Sigmoid colon (tissue), 4 donors: Measurements from ENCODE around the gene IL16.

Source experiments
- CTCF ChIP-seq, 4 experiments: fragments of 450-650 bp in 3 of 4; fragments of 200-600 bp in 1 of 4; IDR thresholded peaks; one replicate each; pipeline ENCODE4 v1.5.1; 2016 to 2019; ENCODE audit warnings: antibody characterized with exemption in 4 of 4, mild to moderate bottlenecking in 3 of 4, moderate library complexity in 2 of 4
- POLR2A ChIP-seq, 2 donors: fragments of 450-650 bp; IDR thresholded peaks; one replicate each; pipeline ENCODE4 v1.6.1; 2016; ENCODE audit warnings: antibody characterized with exemption in 2 of 2, mild to moderate bottlenecking in 2 of 2, moderate library complexity in 2 of 2
- POLR2AphosphoS5 ChIP-seq, 4 donors: sonication (generic); formaldehyde crosslinking; IDR thresholded peaks; one replicate each; pipeline ENCODE4 v1.6.1; 2017; ENCODE audit warnings: antibody characterized with exemption in 4 of 4

DNA sequence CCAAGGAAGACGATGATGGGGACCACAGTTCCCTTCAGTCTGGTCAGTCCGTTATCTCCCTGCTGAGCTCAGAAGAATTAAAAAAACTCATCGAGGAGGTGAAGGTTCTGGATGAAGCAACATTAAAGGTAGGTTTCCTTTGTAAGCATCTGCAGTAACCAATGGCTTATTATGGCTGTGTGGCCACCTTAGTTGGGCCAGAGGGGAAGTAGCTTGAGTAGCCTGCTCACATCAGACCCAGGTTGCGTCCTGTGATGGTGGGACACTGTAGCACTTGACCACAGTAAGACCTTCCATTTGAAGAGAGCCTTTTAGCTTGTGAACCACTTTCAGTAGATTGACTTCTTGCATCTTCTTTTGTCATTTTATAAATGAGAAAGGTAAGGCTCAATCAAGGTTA, 104.7 kb downstream of the IL16 start:
- TF ChIP-seq POLR2AphosphoS5 (IDR thresholded peaks at IDR 0.05), result no peak
- TF ChIP-seq CTCF (IDR thresholded peaks at IDR 0.05), result no peak
- TF ChIP-seq POLR2A (IDR thresholded peaks at IDR 0.05), result no peak
